Panc1 (cell line): Measurements from ENCODE around the gene TTC9C.

Experiments used
- CTCF ChIP-seq: fragments of 450-650 bp; IDR thresholded peaks from 2 replicates; pipeline ENCODE4 v1.5.1; 2017; ENCODE audit warnings: mild to moderate bottlenecking
- POLR2AphosphoS5 ChIP-seq: IDR thresholded peaks from 2 replicates; pipeline ENCODE4 v1.6.1; 2012; ENCODE audit warnings: mild to moderate bottlenecking, low read depth, low read length, moderate library complexity
- REST ChIP-seq, 2 experiments: IDR thresholded peaks; 2 replicates each; pipeline ENCODE4 v1.6.1; 2011 to 2012; ENCODE audit warnings: low read depth in 2 of 2, control low read depth in 1 of 2, low read length in 1 of 2, mild to moderate bottlenecking in 1 of 2, moderate library complexity in 1 of 2; ENCODE audit not compliant: insufficient read depth in 1 of 2
- SIN3A ChIP-seq: IDR thresholded peaks from 2 replicates; pipeline ENCODE4 v1.6.1; 2012; ENCODE audit warnings: low read depth, mild to moderate bottlenecking, low read length, moderate library complexity, borderline replicate concordance; ENCODE audit not compliant: insufficient read depth

DNA sequence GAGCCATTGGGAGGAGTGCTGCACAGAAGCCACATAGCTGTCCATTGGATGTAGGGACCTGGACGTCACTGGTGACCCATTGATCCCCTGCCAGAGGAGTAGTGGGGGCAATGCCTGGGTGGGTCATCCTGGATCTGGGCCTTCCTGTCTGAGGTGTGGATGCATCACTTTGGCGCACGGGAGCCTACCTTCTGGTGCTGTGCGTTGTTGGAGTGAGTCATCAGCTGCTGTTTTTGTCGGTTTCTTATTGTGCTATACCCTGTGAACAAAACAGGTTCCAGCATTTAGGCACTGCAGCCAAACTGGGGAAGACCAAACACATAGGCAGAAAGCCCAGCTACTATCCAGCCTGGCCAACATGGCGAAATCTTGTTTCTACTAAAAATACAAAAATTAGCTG lies 46.1 kb downstream of the TTC9C start:
- no peak for TF ChIP-seq POLR2AphosphoS5
- no peak for TF ChIP-seq REST (IDR thresholded peaks at IDR 0.05; ENCODE audit: insufficient read depth in 1 of 2, low read depth in 2 of 2, low read length in 1 of 2)
- TF ChIP-seq CTCF = no peak
- TF ChIP-seq SIN3A = no peak
